ENCODE measurements around the gene DCC. TPM values are rescaled to one million over a fixed set of nuclear protein-coding genes. Genes with fewer than 3 reads are reported as not detected.

Gene DCC
- total and polyA plus RNA-seq, 7 experiments from 2014 or later = not detected

DNA sequence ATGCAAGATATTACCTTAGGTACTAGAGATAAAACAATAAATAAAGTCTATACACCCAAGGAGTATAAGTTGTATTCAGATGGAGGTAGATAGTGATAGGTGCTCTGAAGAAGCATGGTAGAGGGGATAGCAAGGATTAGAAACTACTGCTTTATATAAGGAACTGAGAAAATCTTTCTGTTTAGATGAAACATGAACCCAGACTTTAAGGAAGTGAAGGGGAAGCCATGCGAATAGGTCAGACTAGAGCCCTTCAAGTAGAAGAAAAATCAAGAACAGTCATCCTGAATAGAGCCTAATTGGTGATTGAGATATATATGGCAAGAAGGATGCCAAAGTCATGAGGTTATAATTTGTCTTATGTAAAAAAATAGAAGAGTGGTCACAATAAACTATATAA lies 984.4 kb downstream of the DCC start:
- ChIA-PET CTCF (no interaction called here), POLR2A (no interaction called here)
- H3K27me3 Mint-ChIP-seq = no peaks in the 10 kb centered on the region
- no peaks in the 10 kb centered on the region for H3K4me1 Mint-ChIP-seq
- DNase-seq (no peak), ATAC-seq (no peak)
- Histone ChIP-seq H3K9me3 (ENCODE audit: control insufficient read depth in 2 of 3, low read length in 3 of 3) (no peaks in the 10 kb centered on the region), H3K4me1 (ENCODE audit: control insufficient read depth in 2 of 2, insufficient read depth in 2 of 2, low read length in 2 of 2) (no peaks in the 10 kb centered on the region), H3K4me3 (ENCODE audit: low read length) (no peak overlapping the region), H3K36me3 (ENCODE audit: control insufficient read depth in 2 of 3, insufficient read depth in 3 of 3, low read length in 3 of 3) (no peaks in the 10 kb centered on the region), H3K27ac (ENCODE audit: low read depth, low read length) (no peak overlapping the region), H3K27me3 (ENCODE audit: control insufficient read depth in 2 of 2, insufficient read depth in 2 of 2, low read length in 2 of 2) (no peaks in the 10 kb centered on the region)
- no peak overlapping the region for H3K4me3 Mint-ChIP-seq
- intact Hi-C loops (cut with micrococcal nuclease) = no loop called here
- H3K9me3 Mint-ChIP-seq = peaks cover 0 to 11% (median 2%) of the 10 kb centered on the region in 11 donors
- H3K36me3 Mint-ChIP-seq = no peaks in the 10 kb centered on the region
- no peak overlapping the region for H3K27ac Mint-ChIP-seq

DNA sequence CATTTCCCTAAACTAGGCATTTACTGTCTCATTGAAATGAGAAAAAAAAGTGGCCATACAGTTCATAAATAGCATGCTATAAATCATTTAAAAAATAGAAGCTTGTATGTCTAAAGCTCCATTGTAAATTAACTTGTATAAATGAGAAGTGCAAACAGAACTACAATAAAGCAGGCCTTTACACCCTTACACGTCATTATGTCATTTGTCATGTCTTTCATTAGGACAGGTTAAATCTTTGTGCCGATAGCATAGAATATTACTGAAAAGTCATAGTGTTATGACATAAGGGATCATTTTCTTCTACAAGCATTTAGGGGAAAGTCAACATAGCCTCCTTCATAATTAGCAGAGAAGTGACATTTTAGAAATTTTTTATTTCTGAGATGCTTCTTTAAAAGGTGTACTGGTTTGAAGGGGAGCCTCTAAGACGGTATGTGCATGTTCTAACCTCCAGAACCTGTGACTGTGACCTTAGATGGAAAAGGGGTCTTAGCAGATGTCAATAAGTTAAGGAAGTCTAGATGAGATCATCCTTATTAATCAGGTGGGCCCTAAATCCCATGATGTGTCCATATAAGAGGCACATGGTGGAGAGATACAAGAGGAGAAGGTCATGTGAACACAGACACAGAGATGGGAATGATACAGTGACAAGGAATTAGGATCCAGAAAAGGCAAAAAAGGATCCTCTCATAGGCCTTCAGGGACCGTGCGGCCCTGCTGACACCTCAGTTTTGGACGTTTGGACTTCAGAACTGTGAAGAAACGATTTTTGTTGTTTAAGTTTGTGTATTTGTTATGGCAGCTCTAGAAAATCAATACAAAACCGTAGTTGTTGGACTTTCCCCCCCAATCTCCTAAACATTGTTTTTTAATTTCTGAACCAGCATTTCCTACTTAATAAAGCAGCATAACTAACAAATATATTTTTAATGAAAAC lies 1020.8 kb downstream of the DCC start:
- H3K27me3 Mint-ChIP-seq = no peaks in the 10 kb centered on the region

DNA sequence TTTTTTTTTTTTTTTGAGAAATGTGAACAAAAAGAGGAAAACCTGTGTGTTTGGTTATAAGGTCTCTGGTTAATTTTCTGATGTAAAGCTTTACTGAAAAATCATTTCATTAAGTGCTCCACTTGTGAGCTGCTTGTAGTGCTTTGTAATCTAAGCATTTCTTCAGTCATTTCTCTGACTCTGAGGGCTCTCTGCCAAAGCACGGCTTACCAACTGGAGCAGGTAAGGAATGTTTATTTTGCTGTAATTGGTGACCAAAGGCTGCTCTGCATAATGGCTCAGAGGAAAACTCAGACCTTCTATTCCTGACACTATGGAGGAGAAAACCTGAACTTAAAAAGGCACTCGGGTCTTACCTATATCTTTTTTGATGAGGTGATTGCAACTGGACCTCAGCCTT lies 1035.6 kb downstream of the DCC start:
- H3K4me1 ChIP-seq (ENCODE audit: control insufficient read depth in 2 of 2, insufficient read depth in 2 of 2, low read length in 2 of 2) = no peaks in the 10 kb centered on the region
- Mint-ChIP-seq H3K4me1 (no peaks in the 10 kb centered on the region), H3K36me3 (no peaks in the 10 kb centered on the region), H3K27me3 (no peaks in the 10 kb centered on the region), H3K27ac (no peak overlapping the region), H3K9me3 (peaks cover 0 to 12% (median 0%) of the 10 kb centered on the region in 11 donors), H3K4me3 (no peak overlapping the region)
- intact Hi-C loops (cut with micrococcal nuclease) = no loop called here
- CTCF ChIA-PET = no interaction called here
- H3K27ac ChIP-seq (ENCODE audit: low read depth, low read length) = no peak overlapping the region
- POLR2A ChIA-PET = no interaction called here
- no peak overlapping the region for H3K4me3 ChIP-seq (ENCODE audit: low read length)
- DNase-seq = no peak
- no peak for ATAC-seq
- no peaks in the 10 kb centered on the region for H3K27me3 ChIP-seq (ENCODE audit: control insufficient read depth in 2 of 2, insufficient read depth in 2 of 2, low read length in 2 of 2)
- H3K36me3 ChIP-seq (ENCODE audit: control insufficient read depth in 2 of 3, insufficient read depth in 3 of 3, low read length in 3 of 3) = no peaks in the 10 kb centered on the region
- no peaks in the 10 kb centered on the region for H3K9me3 ChIP-seq (ENCODE audit: control insufficient read depth in 2 of 3, low read length in 3 of 3)

More for the DNA sequence above, 1020.8 kb downstream of the DCC start:
- ATAC-seq (no peak), DNase-seq (no peak)
- Histone ChIP-seq H3K4me3 (ENCODE audit: low read length) (no peak overlapping the region), H3K36me3 (ENCODE audit: control insufficient read depth in 2 of 3, insufficient read depth in 3 of 3, low read length in 3 of 3) (no peaks in the 10 kb centered on the region), H3K9me3 (ENCODE audit: control insufficient read depth in 2 of 3, low read length in 3 of 3) (no peaks in the 10 kb centered on the region), H3K27me3 (ENCODE audit: control insufficient read depth in 2 of 2, insufficient read depth in 2 of 2, low read length in 2 of 2) (no peaks in the 10 kb centered on the region), H3K27ac (ENCODE audit: low read depth, low read length) (no peak overlapping the region), H3K4me1 (ENCODE audit: control insufficient read depth in 2 of 2, insufficient read depth in 2 of 2, low read length in 2 of 2) (no peaks in the 10 kb centered on the region)
- intact Hi-C loops (cut with micrococcal nuclease) = no loop called here
- no peaks in the 10 kb centered on the region for H3K36me3 Mint-ChIP-seq
- ChIA-PET CTCF (no interaction called here), POLR2A (no interaction called here)
- H3K9me3 Mint-ChIP-seq = peaks cover 0 to 16% (median 0%) of the 10 kb centered on the region in 11 donors
- no peak overlapping the region for H3K4me3 Mint-ChIP-seq
- no peak overlapping the region for H3K27ac Mint-ChIP-seq
- H3K4me1 Mint-ChIP-seq = no peaks in the 10 kb centered on the region

DNA sequence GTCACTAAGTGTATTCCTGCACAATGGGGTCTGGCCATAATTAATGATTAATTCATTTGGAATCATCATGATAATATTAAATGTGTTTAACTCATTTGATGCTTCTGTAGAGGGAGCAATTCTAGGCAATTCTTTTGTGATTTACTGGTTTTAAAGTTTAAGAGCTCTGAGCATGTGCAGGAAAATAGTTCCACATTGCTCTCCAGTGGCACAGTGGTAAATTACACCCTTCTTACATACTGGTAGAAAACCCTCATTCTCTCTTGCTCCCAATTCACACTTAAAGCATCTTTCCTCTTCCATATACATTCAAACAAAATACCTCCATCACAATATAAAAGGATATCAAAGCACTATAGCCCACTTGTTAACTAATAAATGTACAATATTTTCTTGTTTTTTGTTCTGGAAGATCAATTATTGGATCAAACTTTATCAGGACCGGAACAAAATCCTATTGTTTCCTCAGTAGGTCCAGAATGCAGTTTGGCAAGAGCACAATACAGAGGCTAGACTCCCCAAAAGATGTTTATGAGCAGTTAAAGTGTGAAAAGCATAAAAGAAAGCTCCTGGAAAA lies 1040.2 kb downstream of the DCC start:
- Histone ChIP-seq H3K9me3 (ENCODE audit: control insufficient read depth in 2 of 3, low read length in 3 of 3) (no peaks in the 10 kb centered on the region), H3K36me3 (ENCODE audit: control insufficient read depth in 2 of 3, insufficient read depth in 3 of 3, low read length in 3 of 3) (no peaks in the 10 kb centered on the region), H3K27me3 (ENCODE audit: control insufficient read depth in 2 of 2, insufficient read depth in 2 of 2, low read length in 2 of 2) (no peaks in the 10 kb centered on the region), H3K27ac (ENCODE audit: low read depth, low read length) (no peak overlapping the region), H3K4me1 (ENCODE audit: control insufficient read depth in 2 of 2, insufficient read depth in 2 of 2, low read length in 2 of 2) (no peaks in the 10 kb centered on the region), H3K4me3 (ENCODE audit: low read length) (no peak overlapping the region)
- ATAC-seq (no peak), DNase-seq (no peak)
- H3K4me3 Mint-ChIP-seq = no peak overlapping the region
- H3K9me3 Mint-ChIP-seq = peaks cover 0 to 6% (median 0%) of the 10 kb centered on the region in 11 donors
- H3K4me1 Mint-ChIP-seq = no peaks in the 10 kb centered on the region
- CTCF ChIA-PET = no interaction called here
- POLR2A ChIA-PET = no interaction called here
- no peak overlapping the region for H3K27ac Mint-ChIP-seq
- H3K36me3 Mint-ChIP-seq = no peaks in the 10 kb centered on the region
- intact Hi-C loops (cut with micrococcal nuclease) = no loop called here
- H3K27me3 Mint-ChIP-seq = peaks cover 0 to 1% (median 0%) of the 10 kb centered on the region in 5 donors

DNA sequence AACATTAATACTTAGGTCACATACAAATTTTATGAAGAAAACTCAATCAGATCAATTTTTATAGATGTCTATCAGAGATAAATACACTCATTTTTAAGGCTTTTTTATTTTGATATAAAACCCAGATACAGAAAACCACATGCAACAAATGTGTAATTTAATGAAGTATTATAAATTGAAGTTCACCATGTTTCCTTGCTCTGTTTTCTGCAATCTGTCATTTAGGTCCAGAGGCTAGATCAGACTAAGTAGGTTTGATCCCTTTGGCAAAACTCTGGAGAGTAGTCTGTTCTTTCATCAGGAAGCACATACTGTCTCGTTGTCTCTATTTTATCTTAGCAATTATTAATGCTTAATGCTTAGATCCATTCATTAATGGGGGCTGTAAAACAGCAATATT lies 1042.9 kb downstream of the DCC start:
- Histone ChIP-seq H3K9me3 (ENCODE audit: control insufficient read depth in 2 of 3, low read length in 3 of 3) (no peaks in the 10 kb centered on the region), H3K36me3 (ENCODE audit: control insufficient read depth in 2 of 3, insufficient read depth in 3 of 3, low read length in 3 of 3) (no peaks in the 10 kb centered on the region), H3K27ac (ENCODE audit: low read depth, low read length) (no peak overlapping the region), H3K4me1 (ENCODE audit: control insufficient read depth in 2 of 2, insufficient read depth in 2 of 2, low read length in 2 of 2) (no peaks in the 10 kb centered on the region), H3K4me3 (ENCODE audit: low read length) (no peak overlapping the region), H3K27me3 (ENCODE audit: control insufficient read depth in 2 of 2, insufficient read depth in 2 of 2, low read length in 2 of 2) (no peaks in the 10 kb centered on the region)
- DNase-seq = no peak
- Mint-ChIP-seq H3K27ac (no peak overlapping the region), H3K36me3 (no peaks in the 10 kb centered on the region), H3K4me3 (no peak overlapping the region), H3K4me1 (peaks cover 0 to 2% (median 0%) of the 10 kb centered on the region in 7 donors), H3K27me3 (peaks cover 0 to 12% (median 0%) of the 10 kb centered on the region in 5 donors), H3K9me3 (peaks cover 0 to 10% (median 0%) of the 10 kb centered on the region in 11 donors)
- CTCF ChIA-PET = no interaction called here
- POLR2A ChIA-PET = no interaction called here
- no peak for ATAC-seq
- intact Hi-C loops (cut with micrococcal nuclease) = no loop called here

DNA sequence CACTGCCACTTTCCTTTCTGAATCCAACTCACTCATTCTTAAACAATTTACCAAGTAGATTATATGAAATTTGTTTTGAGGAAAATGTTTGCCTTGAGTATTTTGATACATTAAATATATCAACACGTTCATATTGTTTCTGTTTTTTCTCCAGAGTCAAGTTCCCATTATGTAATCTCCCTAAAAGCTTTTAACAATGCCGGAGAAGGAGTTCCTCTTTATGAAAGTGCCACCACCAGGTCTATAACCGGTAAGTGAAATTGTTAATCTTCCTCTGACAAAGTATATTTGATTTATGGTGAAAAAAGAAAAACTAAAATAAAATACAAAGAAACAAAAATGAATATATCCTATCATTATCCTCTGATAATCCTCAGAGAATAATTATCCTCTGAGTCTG lies 1045.9 kb downstream of the DCC start:
- no peaks in the 10 kb centered on the region for H3K27me3 ChIP-seq (ENCODE audit: control insufficient read depth in 2 of 2, insufficient read depth in 2 of 2, low read length in 2 of 2)
- H3K36me3 Mint-ChIP-seq = no peaks in the 10 kb centered on the region
- intact Hi-C loops (cut with micrococcal nuclease) = no loop called here
- DNase-seq (no peak), ATAC-seq (no peak)
- CTCF ChIA-PET = no interaction called here
- no peak overlapping the region for H3K27ac Mint-ChIP-seq
- no peaks in the 10 kb centered on the region for H3K36me3 ChIP-seq (ENCODE audit: control insufficient read depth in 2 of 3, insufficient read depth in 3 of 3, low read length in 3 of 3)
- POLR2A ChIA-PET = no interaction called here
- H3K9me3 Mint-ChIP-seq = peaks cover 0 to 10% (median 0%) of the 10 kb centered on the region in 11 donors
- peaks cover 0 to 2% (median 0%) of the 10 kb centered on the region in 7 donors for H3K4me1 Mint-ChIP-seq
- H3K4me3 Mint-ChIP-seq = no peak overlapping the region
- no peak overlapping the region for H3K4me3 ChIP-seq (ENCODE audit: low read length)
- H3K9me3 ChIP-seq (ENCODE audit: control insufficient read depth in 2 of 3, low read length in 3 of 3) = no peaks in the 10 kb centered on the region
- no peak overlapping the region for H3K27ac ChIP-seq (ENCODE audit: low read depth, low read length)
- no peaks in the 10 kb centered on the region for H3K4me1 ChIP-seq (ENCODE audit: control insufficient read depth in 2 of 2, insufficient read depth in 2 of 2, low read length in 2 of 2)
- H3K27me3 Mint-ChIP-seq = peaks cover 0 to 12% (median 0%) of the 10 kb centered on the region in 5 donors

DNA sequence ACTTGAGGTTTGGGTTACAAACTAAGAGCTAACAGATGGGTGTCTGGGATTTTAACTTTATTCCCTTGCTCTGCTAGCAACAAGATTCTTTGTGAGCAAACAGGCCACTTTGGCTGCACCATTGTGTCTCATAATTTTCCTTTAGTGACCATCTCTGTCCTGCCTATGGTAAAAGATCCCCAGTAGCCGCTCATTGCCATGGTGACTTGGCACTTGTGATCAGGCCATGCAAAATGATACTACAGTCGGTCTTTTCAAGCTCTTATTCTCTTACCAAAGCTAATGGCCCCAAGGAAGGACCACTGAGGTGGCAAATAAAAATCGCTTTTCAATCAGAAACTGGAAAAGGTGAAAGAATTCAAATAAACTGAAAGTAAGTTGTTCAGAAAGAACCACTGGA lies 1047.6 kb downstream of the DCC start:
- DNase-seq (no peak), ATAC-seq (no peak)
- Histone ChIP-seq H3K27me3 (ENCODE audit: control insufficient read depth in 2 of 2, insufficient read depth in 2 of 2, low read length in 2 of 2) (no peaks in the 10 kb centered on the region), H3K9me3 (ENCODE audit: control insufficient read depth in 2 of 3, low read length in 3 of 3) (no peaks in the 10 kb centered on the region), H3K4me1 (ENCODE audit: control insufficient read depth in 2 of 2, insufficient read depth in 2 of 2, low read length in 2 of 2) (no peaks in the 10 kb centered on the region), H3K27ac (ENCODE audit: low read depth, low read length) (no peak overlapping the region), H3K4me3 (ENCODE audit: low read length) (no peak overlapping the region), H3K36me3 (ENCODE audit: control insufficient read depth in 2 of 3, insufficient read depth in 3 of 3, low read length in 3 of 3) (no peaks in the 10 kb centered on the region)
- Mint-ChIP-seq H3K36me3 (no peaks in the 10 kb centered on the region), H3K9me3 (peaks cover 0 to 10% (median 2%) of the 10 kb centered on the region in 11 donors), H3K27ac (no peak overlapping the region), H3K27me3 (peaks cover 0 to 12% (median 0%) of the 10 kb centered on the region in 5 donors), H3K4me3 (no peak overlapping the region), H3K4me1 (peaks cover 0 to 2% (median 0%) of the 10 kb centered on the region in 7 donors)
- ChIA-PET POLR2A (no interaction called here), CTCF (no interaction called here)
- intact Hi-C loops (cut with micrococcal nuclease) = no loop called here

All from naive thymus-derived CD4-positive, alpha-beta T cell (primary cell).